Liver (tissue), 9 donors: Measurements from ENCODE around the gene DHFR. TPM values are rescaled to one million over a fixed set of nuclear protein-coding genes. Genes with fewer than 3 reads are reported as not detected.

Experiments
- DNase-seq: peaks from one replicate; pipeline ENCODE4 v3.0.0-alpha.2; 2017; ENCODE audit warnings: low spot score
- H3K27ac ChIP-seq, 2 donors: one replicate each; pipeline ENCODE4 v1.7.0; 2013; ENCODE audit warnings: inconsistent platforms in 2 of 2, low read length in 2 of 2, control low read depth in 1 of 2, low read depth in 1 of 2, mild to moderate bottlenecking in 1 of 2
- H3K27me3 ChIP-seq, 4 donors: one replicate each; pipeline versions ENCODE4 v1.6.1 to v1.7.0; 2013; ENCODE audit warnings: low read length in 3 of 4, inconsistent platforms in 1 of 4, mild to moderate bottlenecking in 1 of 4, moderate library complexity in 1 of 4; ENCODE audit not compliant: control insufficient read depth in 4 of 4, insufficient read depth in 4 of 4
- H3K36me3 ChIP-seq, 4 donors: one replicate each; pipeline versions ENCODE4 v1.6.1 to v1.7.0; 2013; ENCODE audit warnings: low read length in 3 of 4, mild to moderate bottlenecking in 3 of 4, low read depth in 1 of 4, moderate library complexity in 1 of 4; ENCODE audit not compliant: control insufficient read depth in 4 of 4, insufficient read depth in 3 of 4
- H3K4me1 ChIP-seq, 4 donors: one replicate each; pipeline versions ENCODE4 v1.6.1 to v1.7.0; 2013; ENCODE audit warnings: low read length in 3 of 4, mild to moderate bottlenecking in 3 of 4, moderate library complexity in 1 of 4; ENCODE audit not compliant: control insufficient read depth in 4 of 4, insufficient read depth in 4 of 4
- H3K4me3 ChIP-seq, 3 donors: one replicate each; pipeline versions ENCODE4 v1.6.1 to v1.7.0; 2013; ENCODE audit warnings: low read length in 3 of 3, control low read depth in 1 of 3, low read depth in 1 of 3, mild to moderate bottlenecking in 1 of 3
- H3K9ac ChIP-seq, 2 donors: one replicate each; pipeline ENCODE4 v1.7.0; 2013; ENCODE audit warnings: low read length in 2 of 2, mild to moderate bottlenecking in 2 of 2, moderate library complexity in 2 of 2, control low read depth in 1 of 2, low read depth in 1 of 2
- H3K9me3 ChIP-seq, 4 donors: one replicate each; pipeline versions ENCODE4 v1.6.1 to v1.7.0; 2013; ENCODE audit warnings: low read length in 3 of 4; ENCODE audit not compliant: control insufficient read depth in 4 of 4
- ATF3 ChIP-seq: IDR thresholded peaks from 2 replicates; pipeline ENCODE4 v1.6.1; 2016; ENCODE audit warnings: antibody characterized with exemption
- EGR1 ChIP-seq, 2 donors: IDR thresholded peaks; 2 replicates each; pipeline ENCODE4 v1.6.1; 2016 to 2018; ENCODE audit warnings: antibody characterized with exemption in 2 of 2, low read depth in 2 of 2
- FOXA1 ChIP-seq: IDR thresholded peaks from 2 replicates; pipeline ENCODE4 v1.6.1; 2016; ENCODE audit warnings: antibody characterized with exemption
- FOXA2 ChIP-seq: IDR thresholded peaks from 2 replicates; pipeline ENCODE4 v1.6.1; 2016; ENCODE audit warnings: antibody characterized with exemption
- HNF4A ChIP-seq, 2 donors: conservative IDR thresholded peaks; 2 replicates each; pipeline ENCODE4 v1.6.1; 2016; ENCODE audit warnings: antibody characterized with exemption in 2 of 2, mild to moderate bottlenecking in 2 of 2
- JUND ChIP-seq, 2 donors: IDR thresholded peaks; 2 replicates each; pipeline ENCODE4 v1.6.1; 2016; ENCODE audit warnings: antibody characterized with exemption in 2 of 2
- RAD21 ChIP-seq, 2 donors: IDR thresholded peaks; 2 replicates each; pipeline ENCODE4 v1.6.1; 2016; ENCODE audit warnings: antibody characterized with exemption in 2 of 2, mild to moderate bottlenecking in 2 of 2
- REST ChIP-seq: IDR thresholded peaks from 2 replicates; pipeline ENCODE4 v1.6.1; 2016; ENCODE audit warnings: antibody characterized with exemption, mild to moderate bottlenecking
- RXRA ChIP-seq, 2 donors: IDR thresholded peaks; 2 replicates each; pipeline ENCODE4 v1.6.1; 2017 to 2018; ENCODE audit warnings: antibody characterized with exemption in 2 of 2, mild to moderate bottlenecking in 1 of 2
- YY1 ChIP-seq: IDR thresholded peaks from 2 replicates; pipeline ENCODE4 v1.6.1; 2016; ENCODE audit warnings: antibody characterized with exemption, mild to moderate bottlenecking
- ZBTB33 ChIP-seq: IDR thresholded peaks from 2 replicates; pipeline ENCODE4 v1.6.1; 2016; ENCODE audit warnings: antibody characterized with exemption
- WGBS: extraction: QIAGEN DNeasy Blood & Tissue Kit; methylation state at CpG from one replicate; pipeline ENCODE4 v1.1.7; 2013; 5-methylcytosine and 5-hydroxymethylcytosine counted together
- polyA plus RNA-seq, 2 donors: library from polyadenylated mRNA; stranded (reverse) in 1 of 2; unstranded in 1 of 2; fragments of 200-250 nt in 1 of 2; fragments of >200 nt in 1 of 2; fragmentation: Nextera tagmentation in 1 of 2; extraction: Ambion mirVana in 1 of 2; gene quantifications; one replicate each; pipeline versions ENCODE4 v1.2.1 to v1.2.3, GENCODE V29; 2013 to 2015
- total RNA-seq, 2 donors: library from RNA; depleted of rRNA; stranded (reverse); fragments of >200 nt; gene quantifications; one replicate each; pipeline ENCODE4 v1.2.3, GENCODE V29; 2014
- donor health status: healthy.
- donor health status: healthy.
- donor health status: healthy.
- donor health status: healthy.
- donor health status: healthy.

DHFR gene
- total and polyA plus RNA-seq, 4 donors, result 8.9 to 57.7 (median 13.4) TPM

- Histone ChIP-seq H3K9ac (no peak overlapping the region), H3K9me3 (no peaks in the 10 kb centered on the region), H3K27ac (peak overlapping the region in 1 of 2 donors; percentile 10)
Measured at GRCh38 chr5:80607343-80607742, 47.4 kb downstream of the DHFR start.

GRCh38 chr5:80600943-80601693 lies 53.7 kb downstream of the DHFR start:
- H3K9ac ChIP-seq, result no peak overlapping the region
- H3K36me3 ChIP-seq, result no peaks in the 10 kb centered on the region
- WGBS, result 94% methylated on average over 2 of the region's 2 CpGs
- no peaks in the 10 kb centered on the region for H3K27me3 ChIP-seq
- TF ChIP-seq YY1 (no peak), JUND (IDR thresholded peaks at IDR 0.05) (no peak), ZBTB33 (no peak), RXRA (IDR thresholded peaks at IDR 0.05) (no peak), FOXA2 (no peak), HNF4A (conservative IDR thresholded peaks at IDR 0.05) (no peak)
- H3K27ac ChIP-seq, result no peak overlapping the region
- no peaks in the 10 kb centered on the region for H3K4me1 ChIP-seq
- no peak for DNase-seq
- no peaks in the 10 kb centered on the region for H3K9me3 ChIP-seq
- H3K4me3 ChIP-seq, result no peak overlapping the region

More at GRCh38 chr5:80607343-80607742, 47.4 kb downstream of the DHFR start:
- no peaks in the 10 kb centered on the region for H3K27me3 ChIP-seq
- no peaks in the 10 kb centered on the region for H3K36me3 ChIP-seq
- peaks cover 0 to 17% (median 11%) of the 10 kb centered on the region in 4 donors for H3K4me1 ChIP-seq
- TF ChIP-seq FOXA1 (no peak), REST (no peak), YY1 (no peak), EGR1 (IDR thresholded peaks at IDR 0.05; ENCODE audit: low read depth in 2 of 2) (no peak), RAD21 (IDR thresholded peaks at IDR 0.05) (no peak), ZBTB33 (no peak), ATF3 (no peak)
- no peak overlapping the region for H3K4me3 ChIP-seq
- DNase-seq, result no peak
